H1 (cell line): ENCODE measurements around the gene CAMTA1. TPM values are rescaled to one million over a fixed set of nuclear protein-coding genes. Genes with fewer than 3 reads are reported as not detected.

Experiments
- CTCF ChIA-PET: fragments of 300-600 bp; sonication (Branson Sonifier 250); formaldehyde crosslinking; loops from one replicate; lab custom pipeline; 2021; ENCODE audit not compliant: partially characterized antibody; lab: Charles Lee
- POLR2A ChIA-PET: fragments of 300-600 bp; sonication (Branson Sonifier 250); formaldehyde crosslinking; loops from one replicate; lab custom pipeline; 2021; ENCODE audit warnings: inconsistent platforms; ENCODE audit not compliant: partially characterized antibody; lab: Charles Lee
- DNase-seq, 2 experiments: peaks; one replicate each; pipeline versions ENCODE4 v3.0.0 to v3.0.0-alpha.2; 2010 to 2022; ENCODE audit warnings: low spot score in 2 of 2, low read depth in 1 of 2, mixed read lengths in 1 of 2
- FAIRE-seq: peaks from 2 replicates; lab custom pipeline; 2011; peaks lifted over from hg19 to GRCh38; lab: Jason Lieb, UNC
- H2AFZ ChIP-seq: 2 replicates; pipeline ENCODE4 v1.8.1; 2012; ENCODE audit warnings: low read length, inconsistent platforms
- H2AK5ac ChIP-seq: 2 replicates; pipeline ENCODE4 v1.6.1; 2013; ENCODE audit warnings: low read depth, low read length
- H2BK120ac ChIP-seq: replicated peaks from 2 replicates; pipeline ENCODE3; 2013; ENCODE audit warnings: low read depth, low read length, inconsistent platforms
- H2BK12ac ChIP-seq: 2 replicates; pipeline ENCODE4 v1.6.1; 2013; ENCODE audit warnings: low read depth, low read length
- H2BK15ac ChIP-seq: 2 replicates; pipeline ENCODE4 v1.6.1; 2013; ENCODE audit warnings: low read length
- H2BK20ac ChIP-seq: 2 replicates; pipeline ENCODE4 v1.6.1; 2013; ENCODE audit warnings: low read length
- H2BK5ac ChIP-seq: 2 replicates; pipeline ENCODE4 v1.6.1; 2013; ENCODE audit warnings: low read depth, low read length
- H3K14ac ChIP-seq: 2 replicates; pipeline ENCODE4 v1.6.1; 2013; ENCODE audit warnings: inconsistent platforms; ENCODE audit not compliant: insufficient read length
- H3K18ac ChIP-seq: 2 replicates; pipeline ENCODE4 v1.6.1; 2013; ENCODE audit warnings: low read length; ENCODE audit errors: extremely low read depth
- H3K23ac ChIP-seq: 2 replicates; pipeline ENCODE4 v1.6.1; 2013; ENCODE audit warnings: inconsistent platforms; ENCODE audit not compliant: insufficient read length
- H3K23me2 ChIP-seq: 2 replicates; pipeline ENCODE4 v1.6.1; 2013; ENCODE audit warnings: low read depth, low read length
- H3K27ac ChIP-seq: 2 replicates; pipeline ENCODE4 v1.6.1; 2011; ENCODE audit warnings: low read depth, low read length, inconsistent platforms
- H3K27me3 ChIP-seq, 4 experiments: replicated peaks in 1 of 4; 1 replicate in 1 of 4; 2 replicates in 3 of 4; pipeline versions ENCODE4 v1.6.1 to v1.8.1; 2011 to 2013; ENCODE audit warnings: low read length in 3 of 4, mild to moderate bottlenecking in 3 of 4, inconsistent platforms in 2 of 4, mixed read lengths in 2 of 4, moderate library complexity in 1 of 4; ENCODE audit not compliant: control insufficient read depth in 3 of 4, insufficient read depth in 3 of 4; ENCODE audit errors: extremely low read depth in 1 of 4
- H3K36me3 ChIP-seq, 4 experiments: 2 replicates each; pipeline versions ENCODE4 v1.6.1 to v1.8.1; 2011 to 2013; ENCODE audit warnings: mild to moderate bottlenecking in 4 of 4, low read length in 3 of 4, moderate library complexity in 2 of 4, control low read depth in 1 of 4, inconsistent platforms in 1 of 4; ENCODE audit not compliant: insufficient read depth in 4 of 4, control insufficient read depth in 2 of 4
- H3K4ac ChIP-seq: replicated peaks from 2 replicates; pipeline ENCODE3; 2013; ENCODE audit warnings: low read length, low read depth, mixed read lengths, inconsistent platforms; ENCODE audit not compliant: insufficient read length
- H3K4me1 ChIP-seq, 4 experiments: replicated peaks in 1 of 4; 1 replicate in 1 of 4; 2 replicates in 3 of 4; pipeline versions ENCODE4 v1.6.1 to v1.8.1; 2011 to 2013; ENCODE audit warnings: low read length in 3 of 4, inconsistent platforms in 2 of 4, mixed read lengths in 1 of 4; ENCODE audit not compliant: insufficient read depth in 4 of 4, control insufficient read depth in 3 of 4
- H3K4me2 ChIP-seq, 2 experiments: 2 replicates each; pipeline versions ENCODE4 v1.6.1 to v1.8.1; 2011 to 2013; ENCODE audit warnings: low read depth in 2 of 2, low read length in 2 of 2, control low read depth in 1 of 2, inconsistent platforms in 1 of 2, mild to moderate bottlenecking in 1 of 2; ENCODE audit not compliant: insufficient read depth in 1 of 2
- H3K4me3 ChIP-seq, 4 experiments: fragments of 200-600, 300-600 bp in 1 of 4; sonication (generic), shearing (Covaris generic), sonication (Bioruptor Twin) in 1 of 4; 2 replicates each; pipeline versions ENCODE4 v1.5.1 to v1.8.1; 2011 to 2016; ENCODE audit warnings: low read length in 4 of 4, low read depth in 3 of 4, control low read depth in 2 of 4, inconsistent platforms in 2 of 4, mild to moderate bottlenecking in 2 of 4, mixed read lengths in 1 of 4, moderate library complexity in 1 of 4; ENCODE audit not compliant: insufficient read depth in 2 of 4; ENCODE audit errors: extremely low read depth in 1 of 4
- H3K56ac ChIP-seq: replicated peaks from 2 replicates; pipeline ENCODE3; 2013; ENCODE audit warnings: low read depth, mild to moderate bottlenecking, mixed read lengths, low read length, inconsistent platforms; ENCODE audit not compliant: insufficient read length
- H3K79me1 ChIP-seq: 2 replicates; pipeline ENCODE4 v1.6.1; 2013; ENCODE audit warnings: low read depth, low read length, control low read depth
- H3K79me2 ChIP-seq, 2 experiments: 2 replicates each; pipeline versions ENCODE4 v1.6.1 to v1.8.1; 2012 to 2013; ENCODE audit warnings: low read length in 2 of 2, mild to moderate bottlenecking in 2 of 2, inconsistent platforms in 1 of 2; ENCODE audit not compliant: insufficient read depth in 2 of 2, control insufficient read depth in 1 of 2
- H3K9ac ChIP-seq, 4 experiments: replicated peaks in 1 of 4; 1 replicate in 1 of 4; 2 replicates in 3 of 4; pipeline versions ENCODE4 v1.6.1 to v1.8.1; 2011 to 2013; ENCODE audit warnings: low read depth in 3 of 4, low read length in 3 of 4, control low read depth in 2 of 4, mild to moderate bottlenecking in 2 of 4, moderate library complexity in 2 of 4, inconsistent platforms in 1 of 4; ENCODE audit errors: extremely low read depth in 1 of 4
- H3K9me3 ChIP-seq, 2 experiments: 2 replicates each; pipeline versions ENCODE4 v1.6.1 to v1.8.1; 2012 to 2013; ENCODE audit warnings: mild to moderate bottlenecking in 2 of 2, moderate library complexity in 2 of 2, control low read depth in 1 of 2, inconsistent platforms in 1 of 2, low read depth in 1 of 2, low read length in 1 of 2, mixed read lengths in 1 of 2; ENCODE audit not compliant: insufficient read depth in 2 of 2
- H4K20me1 ChIP-seq, 2 experiments: replicated peaks in 1 of 2; 2 replicates each; pipeline versions ENCODE3 to v1.8.1; 2011 to 2013; ENCODE audit warnings: inconsistent platforms in 2 of 2, low read length in 2 of 2, mild to moderate bottlenecking in 1 of 2; ENCODE audit not compliant: insufficient read depth in 2 of 2, control insufficient read depth in 1 of 2
- H4K5ac ChIP-seq: 2 replicates; pipeline ENCODE4 v1.6.1; 2013; ENCODE audit warnings: low read length, low read depth, mixed read lengths, inconsistent platforms; ENCODE audit not compliant: insufficient read length
- H4K8ac ChIP-seq: 2 replicates; pipeline ENCODE4 v1.8.0; 2013; ENCODE audit warnings: mild to moderate bottlenecking, moderate library complexity, low read length, inconsistent platforms; ENCODE audit not compliant: insufficient read depth; ENCODE audit errors: extremely low read depth
- H4K91ac ChIP-seq: replicated peaks from 2 replicates; pipeline ENCODE3; 2013; ENCODE audit warnings: low read length, mixed read lengths, inconsistent platforms; ENCODE audit not compliant: insufficient read length
- BCL11A ChIP-seq, 2 experiments: IDR thresholded peaks; one replicate each; pipeline ENCODE4 v1.6.1; 2011; ENCODE audit warnings: low read depth in 2 of 2, low read length in 2 of 2, mild to moderate bottlenecking in 2 of 2
- CBX8 ChIP-seq: fragments of 300-800, 300-1000 bp; sonication (generic); IDR thresholded peaks from 2 replicates; pipeline ENCODE4 v1.7.1; 2016; ENCODE audit warnings: low read depth, low read length, borderline replicate concordance
- EP300 ChIP-seq, 2 experiments: IDR thresholded peaks; 1 replicate in 1 of 2; 2 replicates in 1 of 2; pipeline ENCODE4 v1.6.1; 2011 to 2012; ENCODE audit warnings: low read depth in 2 of 2, low read length in 2 of 2, mild to moderate bottlenecking in 2 of 2, borderline replicate concordance in 1 of 2, inconsistent platforms in 1 of 2, moderate library complexity in 1 of 2
- HDAC6 ChIP-seq: IDR thresholded peaks from one replicate; pipeline ENCODE4 v1.7.1; 2012; ENCODE audit warnings: low read depth, mild to moderate bottlenecking, inconsistent platforms, low read length, moderate library complexity
- KDM1A ChIP-seq: fragments of 200-600, 300-600 bp; sonication (generic); IDR thresholded peaks from 2 replicates; pipeline ENCODE4 v1.7.1; 2016; ENCODE audit warnings: mild to moderate bottlenecking, low read length, borderline replicate concordance
- NRF1 ChIP-seq: IDR thresholded peaks from 2 replicates; pipeline ENCODE4 v1.6.1; 2011; ENCODE audit warnings: mild to moderate bottlenecking, low read depth, low read length, improper control_type of control experiment
- POLR2AphosphoS5 ChIP-seq: IDR thresholded peaks from 2 replicates; pipeline ENCODE4 v1.6.1; 2011; ENCODE audit warnings: low read depth, low read length
- SRF ChIP-seq: IDR thresholded peaks from 2 replicates; pipeline ENCODE4 v1.6.1; 2011; ENCODE audit warnings: mild to moderate bottlenecking, low read depth, low read length, moderate library complexity
- SUZ12 ChIP-seq: fragments of 200-600 bp; sonication (generic); IDR thresholded peaks from 2 replicates; pipeline ENCODE4 v1.6.1; 2012; ENCODE audit warnings: mild to moderate bottlenecking, inconsistent platforms, low read length, moderate library complexity, mixed read lengths
- TAF7 ChIP-seq: optimal IDR thresholded peaks from 2 replicates; pipeline ENCODE3; 2011; ENCODE audit warnings: low read depth, mild to moderate bottlenecking, inconsistent platforms, low read length, moderate library complexity, borderline replicate concordance
- TBP ChIP-seq: IDR thresholded peaks from 2 replicates; pipeline ENCODE4 v1.6.1; 2011; ENCODE audit warnings: low read depth, low read length, improper control_type of control experiment
- YY1 ChIP-seq: IDR thresholded peaks from 2 replicates; pipeline ENCODE4 v1.6.1; 2011; ENCODE audit warnings: low read depth, mild to moderate bottlenecking, low read length
- WGBS, 2 experiments: shearing (Covaris generic) in 1 of 2; methylation state at CpG; one replicate each; pipeline versions ENCODE4 v1.1.6 to v1.1.7; 2013 to 2015; ENCODE audit warnings: low lambda C conversion rate in 2 of 2, mixed read lengths in 2 of 2, inconsistent platforms in 1 of 2, low coverage in 1 of 2, missing lambda C conversion rate in 1 of 2; ENCODE audit not compliant: insufficient replicate concordance in 2 of 2, insufficient coverage in 1 of 2, insufficient read length in 1 of 2; ENCODE audit errors: extremely low coverage in 1 of 2, missing lambda C conversion rate in 1 of 2; 5-methylcytosine and 5-hydroxymethylcytosine counted together
- polyA plus RNA-seq, 7 experiments: library from polyadenylated mRNA; depleted of rRNA in 3 of 7; stranded (reverse) in 5 of 7; unstranded in 2 of 7; fragments of >200 nt in 5 of 7; fragments of 200-250 nt in 2 of 7; gene quantifications; 1 replicate in 5 of 7; 2 replicates in 1 of 7; 4 replicates in 1 of 7; pipeline versions ENCODE4 v1.2.1 to v1.2.3, GENCODE V29; 2011 to 2013; ENCODE audit warnings: missing spikeins in 2 of 7, mixed read lengths in 2 of 7
- total RNA-seq: library from RNA; stranded (reverse); fragmentation: NEBNext Ultra II Directional; extraction: Animal tissue kit (Norgen Biotek cat#: 25700); gene quantifications from 2 replicates; pipeline ENCODE4 v1.2.1, GENCODE V29; 2021

The CAMTA1 gene
- total and polyA plus RNA-seq, 2 of the 8 experiments (the other 6 are each of a cell fraction or from before 2014, with no cell fraction given), result 65.0 to 119 TPM

DNA sequence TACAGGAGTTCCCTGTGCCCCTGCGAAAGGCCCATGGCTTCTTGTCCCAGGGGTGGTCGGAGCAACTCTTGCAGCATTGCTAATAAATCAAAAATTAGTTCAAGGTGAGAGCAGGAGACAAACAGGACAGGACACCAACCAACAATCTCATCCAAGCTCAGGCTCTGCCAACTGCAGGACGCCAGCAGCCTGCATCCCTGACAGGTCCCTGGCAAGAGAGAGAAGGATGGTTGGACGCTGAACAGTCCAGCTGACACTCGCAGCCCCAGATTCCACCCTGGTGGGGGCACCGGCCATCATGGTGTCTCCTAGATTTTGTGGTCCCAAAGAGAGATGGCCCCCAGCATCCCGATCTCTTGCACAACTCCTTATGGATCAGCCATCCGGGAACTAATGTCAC, 843.8 kb downstream of the CAMTA1 start:
- no peak overlapping the region for H2BK120ac ChIP-seq
- no peak overlapping the region for H2AFZ ChIP-seq
- POLR2A ChIA-PET, result no interaction called here
- no peak overlapping the region for H2BK20ac ChIP-seq
- H3K27me3 ChIP-seq, result no peaks in the 10 kb centered on the region
- H3K23me2 ChIP-seq, result no peaks in the 10 kb centered on the region
- H3K4ac ChIP-seq, result no peak overlapping the region
- no peaks in the 10 kb centered on the region for H3K36me3 ChIP-seq
- H3K79me1 ChIP-seq, result no peaks in the 10 kb centered on the region
- no peaks in the 10 kb centered on the region for H3K79me2 ChIP-seq
- no peak overlapping the region for H2AK5ac ChIP-seq
- 96% methylated on average over 8 of the region's 8 CpGs; no CpG with 5 or more reads in 1 of the 2 experiments for WGBS, 2 experiments
- CTCF ChIA-PET, result interaction anchor here (0.8 to 2.2 kb wide), 8 partner anchors 12 to 755 kb away, joined by 3 to 10 read pairs (median 4); no protein-coding TSS in a partner anchor
- no peak overlapping the region for H4K5ac ChIP-seq
- H4K91ac ChIP-seq, result no peak overlapping the region
- FAIRE-seq, result no peak
- no peak overlapping the region for H3K56ac ChIP-seq
- no peaks in the 10 kb centered on the region for H3K9me3 ChIP-seq
- no peak for DNase-seq
- H3K4me2 ChIP-seq, result no peak overlapping the region
- H3K23ac ChIP-seq, result no peak overlapping the region
- no peak overlapping the region for H2BK12ac ChIP-seq
- no peak overlapping the region for H2BK5ac ChIP-seq
- no peak overlapping the region for H3K27ac ChIP-seq
- H3K4me1 ChIP-seq, result peaks cover 0 to 4% (median under 1%) of the 10 kb centered on the region in 4 experiments; a peak in 2 of 7 replicates
- no peak overlapping the region for H3K9ac ChIP-seq
- no peak overlapping the region for H4K8ac ChIP-seq
- no peak overlapping the region for H3K14ac ChIP-seq
- no peak overlapping the region for H3K18ac ChIP-seq
- H2BK15ac ChIP-seq, result no peak overlapping the region
- H3K4me3 ChIP-seq, result no peak overlapping the region
- H4K20me1 ChIP-seq, result no peaks in the 10 kb centered on the region
- TF ChIP-seq HDAC6 (no peak), POLR2AphosphoS5 (no peak), BCL11A (IDR thresholded peaks at IDR 0.05; ENCODE audit: low read depth in 2 of 2, low read length in 2 of 2) (no peak), SUZ12 (no peak), YY1 (no peak), EP300 (IDR thresholded peaks at IDR 0.05; ENCODE audit: borderline replicate concordance in 1 of 2, low read depth in 2 of 2, low read length in 2 of 2) (no peak), SRF (no peak), TAF7 (no peak), CBX8 (no peak), KDM1A (no peak), NRF1 (no peak), TBP (no peak)
